ENCODE measurements around the gene PALLD.

GRCh38 chr4:168642591-168642990 lies 145.7 kb downstream of the PALLD start:
- TF ChIP-seq CTCF (optimal IDR thresholded peaks at IDR 0.05 in 1 of 3, IDR thresholded peaks at IDR 0.05 in 1 of 3, conservative IDR thresholded peaks at IDR 0.05 in 1 of 3; ENCODE audit: extremely low read depth in 1 of 3, insufficient read depth in 2 of 3, low read length in 3 of 3) (no peak), EZH2 (IDR thresholded peaks at IDR 0.05; ENCODE audit: low read length) (no peak)

All from keratinocyte (primary cell).